HEK293T (cell line): ENCODE data around the gene ADAMTS19.

Experiments used
- BHLHE40 ChIP-seq: fragments of 450-650 bp; IDR thresholded peaks from 2 replicates; pipeline ENCODE4 v1.6.1; 2016; ENCODE audit warnings: mild to moderate bottlenecking, moderate library complexity, borderline replicate concordance
- NFRKB ChIP-seq: fragments of 450-650 bp; IDR thresholded peaks from 2 replicates; pipeline ENCODE4 v1.6.1; 2016; ENCODE audit warnings: mild to moderate bottlenecking, moderate library complexity
- SP1 ChIP-seq: fragments of 450-650 bp; IDR thresholded peaks from 2 replicates; pipeline ENCODE4 v1.6.1; 2017
- SUZ12 ChIP-seq: fragments of 450-650 bp; IDR thresholded peaks from 2 replicates; pipeline ENCODE4 v1.6.1; 2016; ENCODE audit warnings: mild to moderate bottlenecking

DNA sequence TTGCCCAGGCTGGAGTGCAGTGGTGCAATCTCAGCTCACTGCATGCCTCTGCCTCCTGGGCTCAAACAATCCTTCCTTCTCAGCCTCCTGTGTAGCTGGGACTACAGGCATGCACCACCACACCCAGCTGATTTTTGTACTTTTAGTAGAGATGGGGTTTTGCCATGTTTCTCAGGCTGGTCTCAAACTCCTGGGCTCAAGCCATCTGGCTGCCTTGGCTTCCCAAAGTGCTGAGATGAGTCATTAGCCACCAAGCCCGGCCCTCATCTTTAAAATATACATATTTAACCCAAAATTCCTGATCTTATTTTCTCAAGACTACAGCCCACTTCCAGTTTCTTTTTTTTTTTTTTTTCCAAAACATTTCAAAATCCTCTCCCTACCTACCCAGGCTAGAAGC lies 256.1 kb downstream of the ADAMTS19 start:
- TF ChIP-seq SP1 (no peak), BHLHE40 (no peak), NFRKB (no peak), SUZ12 (no peak)
